Measurements from ENCODE around the gene KRT5.
"Not testable (repeated sequence)": the region's sequence is repeated elsewhere in the genome, so short reads cannot be mapped to it uniquely, and the experiment has no call there.

KRT5 gene

DNA sequence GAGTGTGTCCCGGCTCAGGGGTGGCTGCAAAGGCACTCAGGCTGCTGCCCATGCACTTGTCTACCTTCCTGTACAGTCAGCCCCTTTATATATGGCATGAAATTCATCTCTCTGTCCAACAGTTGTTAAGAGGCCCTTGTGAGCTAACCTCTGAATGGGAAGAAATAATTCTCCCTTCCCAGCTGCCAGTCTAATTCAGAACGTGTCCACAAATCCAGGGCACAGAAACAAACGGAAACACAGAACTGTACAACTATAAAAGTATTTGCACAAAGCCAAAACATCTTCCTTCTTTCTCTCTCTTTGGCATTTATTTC lies 849 bp downstream of the KRT5 start:
- H3K9ac ChIP-seq (ENCODE audit: low read depth, low read length) = no peak overlapping the region
- peaks cover 8% of the 10 kb centered on the region; the same call in 1 of the 2 replicates for H3K4me1 ChIP-seq (ENCODE audit: insufficient read depth, low read length)
- H3K36me3 ChIP-seq (ENCODE audit: insufficient read depth, low read length) = no peaks in the 10 kb centered on the region
- no peaks in the 10 kb centered on the region for H3K9me3 ChIP-seq (ENCODE audit: control insufficient read depth, insufficient read depth, low read length)

DNA sequence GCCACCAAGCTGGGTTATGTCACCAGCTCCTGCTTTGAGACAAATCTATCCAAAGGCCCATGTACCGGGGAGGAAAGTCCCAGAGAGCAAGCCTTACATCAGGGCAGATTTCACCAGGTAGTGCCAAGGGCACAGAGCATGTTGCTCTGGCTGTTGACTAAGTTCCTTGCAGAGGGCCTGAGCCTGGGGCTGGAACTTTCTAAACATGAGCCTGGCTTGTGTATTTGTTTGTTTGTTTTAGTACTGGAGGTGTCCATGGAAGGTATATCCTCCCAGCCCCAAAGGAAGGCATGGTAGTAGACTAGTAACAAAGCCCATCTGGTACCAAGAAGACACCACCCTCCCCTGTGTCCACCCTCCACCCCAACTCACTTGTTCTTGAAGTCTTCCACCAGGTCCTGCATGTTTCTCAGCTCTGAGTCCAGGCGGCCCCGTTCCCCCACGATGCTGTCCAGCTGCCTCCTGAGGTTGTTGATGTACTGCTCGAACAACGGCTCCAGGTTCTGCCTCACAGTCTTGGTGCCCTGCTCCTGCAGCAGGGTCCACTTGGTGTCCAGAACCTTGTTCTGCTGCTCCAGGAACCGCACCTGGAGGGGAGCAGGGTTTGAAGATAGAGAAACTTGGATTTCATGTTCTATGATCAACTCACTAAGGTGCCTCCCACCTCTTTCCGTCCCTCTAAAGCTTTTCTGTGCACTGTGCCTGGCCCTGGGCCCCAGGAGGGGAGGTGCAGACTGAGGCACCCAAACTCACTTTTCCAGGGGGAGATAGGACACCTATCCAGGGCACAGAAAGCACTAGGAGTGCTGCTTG lies 1.4 kb downstream of the KRT5 start:
- Histone ChIP-seq H3K4me1 (ENCODE audit: insufficient read depth, low read length) (peaks cover 8% of the 10 kb centered on the region; the same call in 1 of the 2 replicates), H3K9ac (ENCODE audit: low read depth, low read length) (no peak overlapping the region), H3K9me3 (ENCODE audit: control insufficient read depth, insufficient read depth, low read length) (no peaks in the 10 kb centered on the region), H3K36me3 (ENCODE audit: insufficient read depth, low read length) (no peaks in the 10 kb centered on the region)

DNA sequence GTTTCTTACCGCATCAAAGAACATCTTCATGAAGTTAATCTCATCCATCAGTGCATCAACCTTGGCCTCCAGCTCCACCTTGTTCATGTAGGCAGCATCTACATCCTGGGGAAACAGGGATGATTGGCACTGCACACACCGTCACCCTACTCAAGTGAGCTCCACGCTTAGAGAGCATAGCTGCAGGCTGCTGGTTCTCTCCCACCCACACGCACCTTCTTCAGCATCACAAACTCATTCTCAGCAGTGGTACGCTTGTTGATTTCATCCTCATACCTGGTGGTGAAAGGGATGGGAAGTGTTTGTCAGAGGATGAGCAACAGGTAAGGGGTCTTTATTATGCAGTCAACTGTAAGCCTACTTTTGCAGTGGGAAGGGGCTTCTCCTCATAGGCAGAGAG lies 2.3 kb downstream of the KRT5 start:
- no peaks in the 10 kb centered on the region for H3K36me3 ChIP-seq (ENCODE audit: insufficient read depth, low read length)
- H3K9me3 ChIP-seq (ENCODE audit: control insufficient read depth, insufficient read depth, low read length) = no peaks in the 10 kb centered on the region

GRCh38 chr12:52517005-52517835 lies 3.0 kb downstream of the KRT5 start:
- H3K4me1 ChIP-seq (ENCODE audit: insufficient read depth, low read length) = peaks cover 8% of the 10 kb centered on the region; the same call in 1 of the 2 replicates
- H3K9me3 ChIP-seq (ENCODE audit: control insufficient read depth, insufficient read depth, low read length) = no peaks in the 10 kb centered on the region
- H3K36me3 ChIP-seq (ENCODE audit: insufficient read depth, low read length) = no peaks in the 10 kb centered on the region
- no peak overlapping the region for H3K9ac ChIP-seq (ENCODE audit: low read depth, low read length)

More for the DNA sequence above, 2.3 kb downstream of the KRT5 start:
- no peak overlapping the region for H3K9ac ChIP-seq (ENCODE audit: low read depth, low read length)
- peaks cover 8% of the 10 kb centered on the region; the same call in 1 of the 2 replicates for H3K4me1 ChIP-seq (ENCODE audit: insufficient read depth, low read length)

GRCh38 chr12:52515927-52516831 lies 4.0 kb downstream of the KRT5 start:
- no peak overlapping the region for H3K9ac ChIP-seq (ENCODE audit: low read depth, low read length)
- H3K36me3 ChIP-seq (ENCODE audit: insufficient read depth, low read length) = no peaks in the 10 kb centered on the region
- peaks cover 2% of the 10 kb centered on the region; the same call in 1 of the 2 replicates for H3K4me1 ChIP-seq (ENCODE audit: insufficient read depth, low read length)
- no peaks in the 10 kb centered on the region for H3K9me3 ChIP-seq (ENCODE audit: control insufficient read depth, insufficient read depth, low read length)

GRCh38 chr12:52515319-52515646 lies 4.9 kb downstream of the KRT5 start:
- Histone ChIP-seq H3K36me3 (ENCODE audit: insufficient read depth, low read length) (no peaks in the 10 kb centered on the region), H3K9ac (ENCODE audit: low read depth, low read length) (no peak overlapping the region), H3K9me3 (ENCODE audit: control insufficient read depth, insufficient read depth, low read length) (peaks cover 2% of the 10 kb centered on the region; the same call in 1 of the 2 replicates), H3K4me1 (ENCODE audit: insufficient read depth, low read length) (no peaks in the 10 kb centered on the region)

DNA sequence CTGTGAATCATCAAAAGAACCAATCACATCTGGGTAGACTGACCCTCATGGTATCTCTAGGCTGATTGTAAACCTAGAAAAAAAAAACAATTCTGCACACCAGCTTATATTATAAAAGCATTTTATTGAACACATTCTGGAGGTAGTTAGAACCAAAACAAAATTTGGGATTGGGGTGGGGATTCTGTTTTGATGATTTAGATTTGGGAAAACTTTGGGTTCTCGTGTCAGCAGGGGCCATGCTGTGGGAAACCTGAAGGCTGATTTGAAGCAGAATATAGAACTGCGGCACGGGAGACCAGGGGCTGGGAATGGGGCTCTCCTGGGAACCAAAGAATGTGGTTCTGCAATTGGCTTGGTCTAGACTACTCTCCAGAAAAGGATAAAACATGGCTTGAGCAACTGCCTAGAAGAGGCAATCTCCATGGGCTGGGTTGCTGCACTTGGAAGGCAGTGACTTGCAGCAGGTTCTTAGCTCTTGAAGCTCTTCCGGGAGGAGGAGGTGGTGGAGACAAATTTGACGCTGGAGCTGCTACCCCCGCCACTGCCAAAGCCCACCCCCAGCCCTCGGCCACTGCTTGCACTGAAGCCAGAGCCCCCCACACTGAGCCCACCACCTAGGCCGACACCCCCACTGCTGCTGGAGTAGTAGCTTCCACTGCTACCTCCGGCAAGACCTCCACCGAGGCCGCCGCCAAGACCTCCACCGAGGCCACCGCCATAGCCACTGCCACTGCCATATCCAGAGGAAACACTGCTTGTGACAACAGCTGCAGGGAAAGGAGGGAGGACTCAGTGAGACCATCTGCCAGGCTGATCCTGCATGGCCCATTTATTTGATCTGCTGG lies 5.5 kb downstream of the KRT5 start:
- Histone ChIP-seq H3K36me3 (ENCODE audit: insufficient read depth, low read length) (no peaks in the 10 kb centered on the region), H3K4me1 (ENCODE audit: insufficient read depth, low read length) (no peaks in the 10 kb centered on the region), H3K9me3 (ENCODE audit: control insufficient read depth, insufficient read depth, low read length) (peaks cover 3% of the 10 kb centered on the region; the same call in 1 of the 2 replicates), H3K9ac (ENCODE audit: low read depth, low read length) (no peak overlapping the region)

- Histone ChIP-seq H3K36me3 (ENCODE audit: insufficient read depth, low read length) (no peaks in the 10 kb centered on the region), H3K9ac (ENCODE audit: low read depth, low read length) (no peak overlapping the region), H3K9me3 (ENCODE audit: control insufficient read depth, insufficient read depth, low read length) (peaks cover 3% of the 10 kb centered on the region; the same call in 1 of the 2 replicates), H3K4me1 (ENCODE audit: insufficient read depth, low read length) (no peaks in the 10 kb centered on the region)
Measured at GRCh38 chr12:52513736-52514135, 6.5 kb downstream of the KRT5 start.

DNA sequence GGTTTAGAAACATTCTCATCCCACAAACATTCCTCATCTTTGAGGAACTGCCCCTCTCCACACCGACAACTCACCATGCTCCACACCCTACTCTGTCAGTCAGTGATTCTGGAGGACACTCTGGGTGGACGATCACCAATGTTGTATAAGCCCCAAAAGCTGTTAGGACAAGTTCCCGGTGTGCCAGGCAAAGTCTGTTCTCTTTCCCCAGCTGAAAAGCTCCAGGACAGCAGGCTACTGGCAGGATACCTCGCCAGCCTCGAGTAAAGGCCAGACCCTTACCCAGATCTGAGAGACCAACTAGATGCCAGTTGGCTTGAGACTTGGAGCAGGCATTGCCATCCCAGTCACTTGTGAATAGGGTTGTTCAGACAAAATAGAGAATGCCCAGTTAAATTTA lies 12.0 kb downstream of the KRT5 start:
- Histone ChIP-seq H3K9ac (ENCODE audit: low read depth, low read length) (no peak overlapping the region), H3K4me1 (ENCODE audit: insufficient read depth, low read length) (no peaks in the 10 kb centered on the region), H3K36me3 (ENCODE audit: insufficient read depth, low read length) (no peaks in the 10 kb centered on the region), H3K9me3 (ENCODE audit: control insufficient read depth, insufficient read depth, low read length) (peaks cover 3% of the 10 kb centered on the region)

GRCh38 chr12:52506858-52507715 lies 13.1 kb downstream of the KRT5 start:
- Histone ChIP-seq H3K36me3 (ENCODE audit: insufficient read depth, low read length) (no peaks in the 10 kb centered on the region), H3K9me3 (ENCODE audit: control insufficient read depth, insufficient read depth, low read length) (peaks cover 3% of the 10 kb centered on the region), H3K9ac (ENCODE audit: low read depth, low read length) (no peak overlapping the region), H3K4me1 (ENCODE audit: insufficient read depth, low read length) (no peaks in the 10 kb centered on the region)

- H3K9ac ChIP-seq (ENCODE audit: low read depth, low read length) = no peak overlapping the region
- H3K4me1 ChIP-seq (ENCODE audit: insufficient read depth, low read length) = no peaks in the 10 kb centered on the region
- H3K36me3 ChIP-seq (ENCODE audit: insufficient read depth, low read length) = no peaks in the 10 kb centered on the region
- H3K9me3 ChIP-seq (ENCODE audit: control insufficient read depth, insufficient read depth, low read length) = no peaks in the 10 kb centered on the region; the same call in 1 of the 2 replicates
Measured at GRCh38 chr12:52502877-52503276, 17.3 kb downstream of the KRT5 start.

- peaks cover 5% of the 10 kb centered on the region; the same call in 1 of the 2 replicates for H3K4me1 ChIP-seq (ENCODE audit: insufficient read depth, low read length)
Measured at GRCh38 chr12:52501490-52501889, 18.7 kb downstream of the KRT5 start.

DNA sequence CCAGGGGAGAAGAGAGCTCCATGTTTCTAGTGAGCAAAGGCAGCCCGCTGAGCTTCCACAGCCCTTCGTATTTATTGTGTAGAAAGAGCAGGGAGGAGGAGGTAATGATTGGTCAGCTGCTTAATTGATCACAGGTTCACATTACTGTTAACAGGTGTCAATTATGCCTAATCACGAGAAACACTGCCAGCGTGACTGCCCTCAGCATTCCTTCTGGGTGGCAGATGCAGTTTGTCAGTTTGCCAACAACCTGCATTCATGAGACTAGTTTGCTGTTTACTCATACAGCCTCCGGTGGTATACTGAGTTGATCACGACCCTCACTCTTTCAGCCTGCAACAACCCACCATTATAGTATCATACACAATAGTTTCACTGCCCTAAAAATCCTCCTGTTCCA lies 19.6 kb downstream of the KRT5 start:
- not testable (repeated sequence) for H3K36me3 ChIP-seq (ENCODE audit: insufficient read depth, low read length); H3K9ac ChIP-seq (ENCODE audit: low read depth, low read length); H3K9me3 ChIP-seq (ENCODE audit: control insufficient read depth, insufficient read depth, low read length)
- H3K4me1 ChIP-seq (ENCODE audit: insufficient read depth, low read length) = peaks cover 14% of the 10 kb centered on the region

More at GRCh38 chr12:52501490-52501889, 18.7 kb downstream of the KRT5 start:
- Histone ChIP-seq H3K9ac (ENCODE audit: low read depth, low read length) (no peak overlapping the region), H3K36me3 (ENCODE audit: insufficient read depth, low read length) (no peaks in the 10 kb centered on the region), H3K9me3 (ENCODE audit: control insufficient read depth, insufficient read depth, low read length) (no peaks in the 10 kb centered on the region; the same call in 1 of the 2 replicates)
